ENCODE data around the gene ZNF322.
A peak's percentile ranks its signal among the peaks of the same experiment; 100 is the strongest.

The ZNF322 gene

DNA sequence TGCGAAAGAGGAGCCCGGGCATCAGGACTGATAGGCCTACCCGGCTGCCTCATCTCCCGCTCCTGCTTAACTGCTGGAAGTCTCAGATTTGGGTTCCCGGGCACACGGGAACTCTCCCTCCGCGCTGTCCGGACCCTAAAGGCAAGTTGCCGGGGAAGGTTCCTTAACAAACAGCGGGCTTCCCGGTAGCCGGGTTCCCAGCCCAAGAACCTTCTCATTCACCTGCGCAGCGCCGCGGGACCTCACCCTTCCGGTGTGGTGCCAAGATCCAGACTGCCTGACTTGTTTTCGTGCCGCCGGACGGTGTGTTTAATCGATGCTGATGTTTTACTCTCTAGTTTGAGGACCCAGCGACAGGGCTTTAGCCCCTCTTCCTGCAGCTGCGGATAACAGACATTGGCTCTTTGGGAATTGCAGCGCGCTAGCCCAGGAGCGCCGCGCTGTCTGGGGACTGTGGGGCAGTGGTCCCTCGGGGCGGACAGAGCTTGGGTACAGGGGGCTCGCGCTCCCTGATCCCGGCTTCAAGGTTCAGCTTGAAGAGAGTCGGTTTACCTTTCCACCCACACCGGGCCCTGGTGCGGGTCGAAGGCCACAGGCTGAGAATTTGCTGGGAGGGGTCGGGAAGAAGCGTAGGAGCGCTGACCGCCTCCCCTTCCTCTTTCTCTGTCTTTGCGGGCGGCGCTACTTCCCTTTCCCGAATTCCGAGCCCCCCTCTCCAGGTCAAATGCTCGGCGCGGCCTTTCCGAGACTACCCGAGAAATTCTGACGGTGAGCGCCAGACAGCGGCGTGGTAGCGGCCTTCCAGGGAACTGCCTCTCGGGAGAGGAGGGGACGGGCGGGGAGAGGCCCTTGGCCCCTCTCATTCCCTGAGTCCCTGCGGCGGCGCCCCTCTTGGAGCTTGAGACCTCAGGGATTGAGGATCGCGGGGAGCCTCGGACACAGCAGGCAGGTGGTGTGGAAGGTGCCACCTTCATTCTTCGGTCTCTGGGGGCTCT lies 45.6 kb downstream of the ZNF322 start:
- no peak for DNase-seq

DNA sequence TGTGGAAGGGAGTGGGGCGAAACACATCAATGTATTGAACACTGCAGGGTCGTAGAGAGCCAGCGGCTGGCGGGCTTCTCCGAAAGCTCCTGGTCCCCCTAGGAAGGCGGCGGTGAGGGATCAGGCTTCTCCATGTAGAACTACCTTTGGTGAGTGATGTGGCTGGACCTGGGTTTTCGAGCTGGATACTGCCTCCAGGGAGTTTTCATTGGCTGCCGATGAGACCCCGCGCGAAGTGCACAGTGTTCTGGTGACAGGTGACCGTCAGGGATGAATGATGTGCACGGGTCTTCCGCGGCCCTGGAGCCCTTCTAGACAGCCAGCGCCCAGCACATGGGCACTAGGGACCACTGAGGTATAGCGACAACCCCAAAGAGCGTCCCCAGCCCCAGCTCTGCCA lies 46.3 kb downstream of the ZNF322 start:
- no peak for DNase-seq

DNA sequence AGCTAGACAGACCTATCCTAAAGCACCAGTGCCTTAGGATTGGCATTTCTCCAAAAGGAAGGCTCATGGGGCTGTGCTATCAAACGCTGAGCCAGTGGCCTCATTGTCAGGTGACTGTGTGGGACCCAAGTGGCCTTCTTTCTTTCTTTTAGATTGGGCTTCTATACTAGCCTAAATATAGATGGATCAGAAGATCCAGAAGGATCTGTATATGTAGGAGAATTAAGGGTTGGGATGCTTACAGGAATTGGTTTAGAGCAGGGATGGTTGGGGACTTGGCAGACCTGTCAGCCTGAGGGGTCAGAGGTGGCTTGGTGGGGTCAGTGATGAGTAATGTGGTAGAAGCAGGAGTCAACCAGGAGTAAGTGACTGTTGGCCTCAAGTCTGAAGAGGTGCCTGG lies 47.9 kb downstream of the ZNF322 start:
- no peak for DNase-seq

DNA sequence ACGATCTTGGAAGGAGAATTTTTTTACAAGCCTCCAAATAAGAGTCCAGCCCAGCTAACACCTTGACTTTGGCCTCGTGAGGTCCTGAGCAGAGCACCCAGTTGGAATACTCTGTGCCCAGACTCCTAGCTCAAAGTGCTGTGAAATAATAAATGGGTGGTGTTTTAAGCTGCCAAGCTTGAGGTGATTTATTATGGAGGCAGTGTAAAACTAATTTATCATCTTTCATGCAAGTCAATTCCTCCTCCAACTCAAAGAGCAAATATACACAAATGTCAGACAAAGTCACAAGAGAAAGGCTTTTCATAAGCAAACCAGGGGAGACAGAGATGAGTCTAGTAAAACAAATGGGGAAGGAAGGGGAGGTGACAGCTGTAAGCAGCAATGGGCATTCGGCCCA lies 50.1 kb downstream of the ZNF322 start:
- DNase-seq, result no peak

DNA sequence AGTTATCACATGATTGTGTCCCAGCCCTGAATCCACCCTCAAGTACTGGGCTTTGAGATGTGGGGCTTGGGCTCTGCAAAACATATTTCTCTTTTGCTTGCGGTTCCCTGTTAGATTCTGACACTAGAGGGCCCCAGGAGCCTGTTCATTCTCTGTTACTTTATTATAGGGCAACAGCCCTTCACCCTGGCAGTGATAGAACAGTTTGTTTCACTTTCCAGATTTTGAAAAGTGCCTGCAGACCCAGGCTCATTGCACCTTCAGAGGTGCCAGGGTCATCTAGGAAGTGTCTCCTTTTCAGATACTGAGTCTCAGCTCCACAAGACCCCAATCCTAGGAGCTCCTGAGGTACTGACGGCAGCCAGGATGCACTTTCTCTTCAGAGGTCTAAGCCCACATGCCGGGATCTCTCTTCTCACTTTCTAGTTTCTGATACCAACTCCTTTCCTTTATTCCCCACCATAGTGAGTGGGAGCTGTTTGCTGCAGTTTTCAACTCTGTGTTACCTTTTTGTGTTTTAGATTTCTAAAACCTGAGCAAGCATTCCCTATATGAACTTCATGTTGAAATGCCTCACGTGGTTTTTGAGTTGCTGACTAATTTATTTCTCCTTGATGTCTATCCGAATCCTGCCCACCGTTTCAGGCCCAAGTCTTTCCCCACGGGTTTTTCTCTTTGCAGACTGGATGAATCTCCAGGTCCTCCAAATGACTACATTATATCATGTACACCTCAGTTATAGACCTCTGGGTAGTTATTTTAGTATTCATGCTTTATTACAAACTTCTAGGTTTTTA lies 51.9 kb downstream of the ZNF322 start:
- peak; percentile 60 to 78 for DNase-seq

DNA sequence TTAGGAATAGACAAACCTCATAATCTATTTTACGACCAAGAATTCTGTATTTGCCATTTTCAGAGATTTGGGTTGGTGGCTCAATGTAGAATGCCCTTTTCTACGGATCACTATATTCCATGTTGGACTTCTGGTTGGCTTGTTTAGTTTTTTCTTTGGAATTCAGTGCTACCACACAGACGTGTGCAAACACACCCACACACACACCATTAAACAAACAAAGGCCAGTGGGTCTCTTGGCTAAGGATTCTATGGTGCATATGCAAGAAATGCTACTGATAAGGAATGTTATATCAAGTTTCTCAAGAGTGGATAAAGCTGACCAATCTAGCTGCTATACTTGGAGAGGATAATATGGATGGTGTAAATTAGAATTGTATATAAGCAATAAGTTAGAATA lies 54.7 kb downstream of the ZNF322 start:
- no peak for DNase-seq

DNA sequence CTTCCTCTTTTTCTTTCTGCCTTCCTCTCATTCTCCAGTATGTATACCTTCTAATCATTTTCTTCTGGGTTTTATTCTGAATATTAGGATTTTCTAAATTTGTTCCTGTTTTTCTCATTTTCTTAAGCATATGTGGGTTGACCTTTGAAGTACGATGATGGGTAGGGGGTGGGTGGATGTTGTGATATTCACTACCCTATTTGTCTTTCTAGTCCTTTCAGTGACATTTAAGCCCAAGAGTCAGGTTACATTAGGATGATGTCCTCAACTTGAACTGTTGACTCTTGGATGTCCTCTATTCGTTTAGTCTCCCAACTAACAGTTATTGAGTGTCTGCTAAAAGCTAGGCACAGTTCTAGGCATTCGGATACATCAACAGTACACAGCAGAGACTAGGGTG lies 55.5 kb downstream of the ZNF322 start:
- no peak for DNase-seq

DNA sequence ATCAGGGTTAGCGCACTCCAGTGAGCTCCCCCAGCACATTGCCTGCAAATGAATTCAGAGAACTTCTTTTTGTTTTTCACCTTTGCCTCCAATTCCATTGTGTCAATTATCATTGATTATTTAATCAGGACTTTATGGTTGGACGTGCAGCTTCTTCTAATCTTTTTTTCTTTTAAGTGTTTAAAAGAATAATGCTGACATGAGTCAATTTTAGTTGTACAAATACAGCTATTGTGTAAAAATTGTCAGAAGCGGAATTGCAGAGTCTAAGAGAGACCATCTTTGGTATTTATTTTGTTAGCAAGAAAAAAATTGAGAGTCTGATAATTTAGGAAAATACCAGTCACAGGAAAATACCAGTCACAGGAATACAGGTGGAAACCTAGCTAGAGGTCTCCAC lies 57.3 kb downstream of the ZNF322 start:
- DNase-seq, result no peak

DNA sequence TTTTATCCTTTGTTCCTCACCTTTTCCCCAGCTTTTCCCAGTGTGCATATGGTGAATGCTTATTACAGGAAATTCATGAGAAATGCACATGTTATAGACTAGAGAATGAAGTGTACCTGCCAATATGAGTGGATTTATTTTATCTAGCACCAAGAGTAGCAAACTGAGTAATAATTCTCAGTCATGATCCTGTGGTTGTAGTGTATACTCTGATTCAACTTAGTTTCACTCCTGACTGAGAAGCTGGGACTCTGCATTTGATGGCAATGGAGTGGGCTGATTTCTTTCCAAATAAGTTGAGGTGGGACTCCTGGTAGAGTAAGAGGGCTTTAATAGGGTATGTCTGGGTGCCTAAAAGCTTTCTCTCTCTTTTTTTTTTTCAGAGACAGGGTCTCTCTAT lies 58.8 kb downstream of the ZNF322 start:
- no peak for DNase-seq

DNA sequence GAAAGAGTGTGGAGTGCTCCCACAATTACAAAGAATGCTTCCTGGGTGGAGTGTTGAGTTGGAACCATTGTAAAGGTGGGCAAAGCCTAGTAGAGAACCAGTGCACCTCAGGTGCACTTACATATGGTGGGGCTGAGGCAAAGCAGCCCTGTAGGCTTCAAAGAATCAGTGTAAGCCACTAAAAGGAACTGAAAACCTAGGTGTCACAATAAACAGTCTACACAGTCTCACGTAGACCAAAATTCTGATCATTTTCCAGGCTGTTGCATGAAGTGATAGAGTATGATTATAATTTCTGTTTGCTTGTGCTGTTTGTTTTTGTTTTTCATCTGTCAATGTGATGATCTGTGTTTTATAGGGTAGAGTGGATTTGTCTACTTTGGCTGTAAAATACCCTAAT lies 60.0 kb downstream of the ZNF322 start:
- DNase-seq, result no peak

DNA sequence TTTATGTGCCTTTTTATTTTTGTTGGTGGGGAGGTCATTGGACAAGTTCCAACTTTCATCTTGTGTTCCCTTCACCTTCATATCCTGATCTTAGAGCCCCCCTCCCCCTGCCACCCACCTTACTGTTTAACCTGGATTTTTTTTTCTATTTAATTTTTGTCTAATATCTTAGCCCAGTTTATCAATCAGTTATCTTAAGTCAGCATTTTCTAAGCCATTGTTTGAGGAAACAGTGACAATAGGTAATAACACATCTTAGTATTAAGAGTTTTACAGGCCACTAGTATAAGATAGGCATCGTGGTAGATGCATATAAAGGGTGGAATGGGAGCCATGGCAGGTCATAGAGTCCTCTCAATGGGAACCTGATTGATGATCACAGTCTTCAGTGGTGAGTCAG lies 60.4 kb downstream of the ZNF322 start:
- no peak for DNase-seq

DNA sequence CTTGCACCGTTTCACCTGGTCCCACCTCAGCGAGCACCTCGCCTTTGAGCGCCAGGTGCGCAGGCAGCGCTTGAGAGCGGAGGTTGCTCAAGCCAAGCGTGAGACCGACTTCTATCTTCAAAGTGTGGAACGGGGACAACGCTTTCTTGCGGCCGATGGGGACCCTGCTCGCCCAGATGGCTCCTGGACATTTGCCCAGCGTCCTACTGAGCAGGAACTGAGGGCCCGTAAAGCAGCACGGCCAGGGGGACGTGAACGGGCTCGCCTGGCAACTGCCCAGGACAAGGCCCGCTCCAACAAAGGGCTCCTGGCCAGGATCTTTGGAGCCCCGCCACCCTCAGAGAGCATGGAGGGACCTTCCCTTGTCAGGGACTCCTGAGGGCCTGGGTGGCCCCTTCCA lies 61.3 kb downstream of the ZNF322 start:
- no peak for DNase-seq

DNA sequence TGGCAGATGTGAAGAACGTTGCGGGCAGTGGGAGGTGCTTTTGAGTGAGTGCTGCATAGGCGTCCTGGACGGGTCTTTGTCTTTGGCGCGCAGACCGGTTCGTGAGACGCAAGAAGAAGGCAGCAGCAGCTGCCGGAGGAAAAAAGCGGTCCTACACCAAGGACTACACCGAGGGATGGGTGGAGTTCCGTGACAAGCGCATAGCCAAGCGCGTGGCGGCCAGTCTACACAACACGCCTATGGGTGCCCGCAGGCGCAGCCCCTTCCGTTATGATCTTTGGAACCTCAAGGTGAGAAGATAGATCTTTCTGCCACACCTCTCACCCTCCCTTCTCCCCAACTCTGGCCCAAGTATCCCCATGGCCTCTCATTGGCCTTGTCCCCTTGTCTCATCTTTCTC lies 61.7 kb downstream of the ZNF322 start:
- DNase-seq, result no peak

DNA sequence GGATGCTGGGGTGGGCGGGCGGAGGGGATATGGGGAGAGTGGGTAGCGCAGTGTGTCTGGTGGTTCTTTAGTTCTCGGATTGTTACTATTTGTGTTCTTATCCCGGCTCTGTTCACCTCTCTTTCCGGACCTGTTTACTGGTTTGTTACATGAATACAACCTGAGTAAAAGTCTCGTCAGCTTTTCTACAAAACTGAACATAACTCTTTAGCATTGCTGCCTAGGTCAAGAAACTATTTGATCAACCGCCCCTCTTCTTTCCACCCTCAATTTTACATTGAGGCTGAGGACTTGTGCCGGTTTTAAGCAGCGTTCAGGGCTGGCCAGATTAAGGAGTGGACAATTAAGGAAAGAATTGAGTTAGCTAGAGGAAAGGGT lies 62.2 kb downstream of the ZNF322 start:
- DNase-seq, result no peak

DNA sequence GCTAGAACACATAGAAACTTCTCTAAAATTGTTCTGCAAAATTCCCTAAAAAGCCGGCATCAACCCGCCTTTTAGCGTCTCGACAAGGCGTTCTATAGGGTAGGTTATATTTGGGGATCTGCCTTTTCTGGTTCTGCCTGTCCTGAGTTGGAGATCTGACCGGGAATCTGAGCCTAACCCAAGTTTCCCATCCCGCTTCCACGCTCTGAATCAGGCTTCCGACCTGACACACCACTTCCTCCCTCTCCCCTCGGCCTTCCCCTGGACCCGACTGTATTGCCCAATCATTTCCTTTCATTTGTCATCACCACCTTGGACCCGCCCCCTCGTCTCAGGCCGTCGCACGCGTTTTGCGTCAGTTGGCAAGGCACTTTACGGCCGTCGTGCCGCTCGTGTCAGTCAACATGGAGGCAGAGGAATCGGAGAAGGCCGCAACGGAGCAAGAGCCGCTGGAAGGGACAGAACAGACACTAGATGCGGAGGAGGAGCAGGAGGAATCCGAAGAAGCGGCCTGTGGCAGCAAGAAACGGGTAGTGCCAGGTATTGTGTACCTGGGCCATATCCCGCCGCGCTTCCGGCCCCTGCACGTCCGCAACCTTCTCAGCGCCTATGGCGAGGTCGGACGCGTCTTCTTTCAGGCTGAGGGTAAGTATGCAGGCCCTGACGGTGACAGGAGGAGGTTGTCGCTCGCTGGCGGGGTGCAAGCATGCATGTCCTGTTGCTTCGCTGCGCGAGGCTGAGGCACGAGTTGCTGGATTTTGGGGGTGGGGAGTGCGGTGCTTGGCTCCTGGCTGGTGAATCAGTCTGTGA lies 62.8 kb downstream of the ZNF322 start, which contains the start of gene ABT1:
ABT1 (plus strand) TSS at position 375 of the 810 bp plus-strand sequence; CDS start at position 405, 30 bp downstream.
- peak; percentile 97 to 98 for DNase-seq

DNA sequence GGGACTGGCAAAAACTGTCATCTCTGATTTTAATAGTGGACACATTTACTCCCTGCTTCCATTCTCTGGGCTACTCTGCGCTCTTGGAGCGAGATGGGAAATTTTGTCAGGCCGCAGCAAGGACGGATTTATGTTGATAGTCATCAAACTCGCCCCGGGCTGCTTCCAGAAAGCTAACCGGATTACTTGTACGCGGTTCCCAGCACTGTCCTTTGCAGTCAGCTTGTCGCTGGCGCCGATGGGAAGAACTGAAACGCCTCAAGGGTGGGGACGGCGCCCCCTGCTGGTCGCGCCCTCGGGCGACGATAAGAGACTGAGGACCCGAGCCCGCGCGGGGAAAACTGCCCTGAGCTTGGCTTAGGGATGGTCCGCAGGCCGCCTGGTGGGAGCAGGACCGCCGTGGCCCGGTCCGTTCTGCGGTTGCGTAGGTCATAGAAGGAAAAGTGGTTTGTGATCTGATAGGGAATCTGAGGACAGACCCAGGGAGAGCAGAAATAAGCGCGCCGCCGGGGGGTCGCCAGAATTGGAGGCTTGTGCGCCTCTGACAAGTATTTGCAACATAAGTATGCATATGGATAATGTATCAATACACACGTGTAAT lies 63.8 kb downstream of the ZNF322 start:
- peak; percentile 84 for DNase-seq

DNA sequence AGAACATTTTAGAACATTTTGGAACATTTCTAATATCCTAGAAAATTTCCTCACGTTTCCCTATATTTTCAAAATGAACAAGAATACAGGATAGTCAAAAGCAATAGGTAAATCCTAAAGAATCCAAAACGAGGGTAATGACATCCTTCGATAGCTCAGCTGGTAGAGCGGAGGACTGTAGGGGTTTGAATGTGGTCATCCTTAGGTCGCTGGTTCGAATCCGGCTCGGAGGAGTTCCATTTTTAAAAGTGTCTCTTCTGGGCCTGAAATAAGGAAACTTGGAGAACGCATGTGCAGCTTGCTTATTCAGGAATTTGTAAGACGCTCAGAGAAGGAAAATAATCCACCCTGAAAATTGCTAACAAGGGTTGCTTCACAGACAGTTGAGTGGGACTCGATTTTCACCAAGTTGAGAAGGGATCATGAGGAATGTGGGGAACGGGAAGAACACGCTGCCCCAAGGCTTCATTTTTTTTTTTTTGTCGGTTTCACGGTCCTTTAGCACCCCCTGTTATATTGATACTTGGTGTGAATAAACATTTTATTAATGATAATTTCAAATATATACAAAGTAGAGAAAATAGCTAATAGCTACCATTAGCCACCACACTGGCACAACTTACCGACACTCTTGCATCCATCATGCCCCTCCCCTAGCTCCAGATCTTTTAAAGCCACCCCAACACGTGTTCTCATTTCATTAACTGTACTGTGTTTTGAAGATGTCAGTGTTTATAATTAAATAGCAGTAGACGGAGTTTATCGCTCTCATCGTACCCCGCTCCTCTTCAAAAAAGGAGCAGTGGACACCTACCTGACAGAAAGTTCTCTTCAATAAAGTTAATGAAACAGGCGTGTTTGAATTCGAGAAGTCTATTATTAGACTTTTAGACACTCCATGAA lies 64.6 kb downstream of the ZNF322 start:
- peak in 1 of 2 donors; percentile 45 for DNase-seq

DNA sequence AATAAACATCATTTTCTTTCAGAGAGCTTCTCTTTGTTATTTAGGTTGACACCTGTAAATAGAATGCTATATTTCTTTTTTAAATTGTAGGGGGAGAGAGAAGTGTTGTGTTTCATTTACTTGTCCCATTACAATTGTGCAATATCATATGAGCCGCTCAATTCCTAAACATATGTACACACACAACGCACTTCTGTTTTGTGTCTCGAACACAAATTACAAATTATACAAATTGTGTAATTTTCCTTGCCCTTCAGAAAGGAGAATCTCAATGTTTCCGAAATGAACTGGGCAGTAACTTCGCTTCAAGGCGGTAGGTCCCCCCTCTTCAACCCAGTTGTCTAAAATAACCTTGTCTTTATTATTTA lies 65.4 kb downstream of the ZNF322 start:
- DNase-seq, result no peak

DNA sequence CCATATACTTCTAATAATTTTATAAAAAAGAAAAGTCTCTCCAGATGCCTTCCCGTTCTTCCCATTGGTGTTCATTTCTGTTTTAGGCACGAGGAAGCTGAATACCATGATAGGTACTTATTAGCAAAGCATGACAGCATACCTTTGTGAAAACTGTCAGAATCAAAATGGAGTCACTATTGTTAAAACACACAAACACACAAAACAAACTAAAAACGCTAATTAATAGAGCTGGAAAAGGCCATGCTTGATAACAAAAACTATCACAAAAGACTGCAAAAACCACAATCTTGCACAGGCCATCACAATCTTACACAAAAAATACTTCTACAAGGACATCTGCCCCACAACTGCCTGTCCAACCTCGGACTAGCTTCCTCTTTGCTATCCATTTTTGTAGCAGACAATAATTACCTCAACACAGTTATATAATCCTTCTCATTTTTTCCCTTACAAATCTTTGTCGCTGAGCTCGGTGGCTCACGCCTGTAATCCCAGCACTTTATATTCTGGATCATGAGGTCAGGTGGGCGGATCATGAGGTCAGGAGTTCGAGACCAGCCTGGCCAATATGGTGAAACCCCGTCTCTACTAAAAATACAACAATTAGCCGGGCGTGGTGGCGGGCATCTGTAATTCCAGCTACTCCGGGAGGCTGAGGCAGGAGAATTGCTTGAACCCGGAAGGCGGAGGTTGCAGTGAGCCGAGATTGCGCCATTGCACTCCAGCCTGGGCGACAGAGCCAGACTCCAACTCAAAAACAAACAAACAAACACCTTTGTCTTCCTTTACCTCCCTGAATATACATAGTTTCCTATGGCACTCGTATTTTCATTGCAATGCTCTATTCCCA lies 66.0 kb downstream of the ZNF322 start:
- no peak for DNase-seq

DNA sequence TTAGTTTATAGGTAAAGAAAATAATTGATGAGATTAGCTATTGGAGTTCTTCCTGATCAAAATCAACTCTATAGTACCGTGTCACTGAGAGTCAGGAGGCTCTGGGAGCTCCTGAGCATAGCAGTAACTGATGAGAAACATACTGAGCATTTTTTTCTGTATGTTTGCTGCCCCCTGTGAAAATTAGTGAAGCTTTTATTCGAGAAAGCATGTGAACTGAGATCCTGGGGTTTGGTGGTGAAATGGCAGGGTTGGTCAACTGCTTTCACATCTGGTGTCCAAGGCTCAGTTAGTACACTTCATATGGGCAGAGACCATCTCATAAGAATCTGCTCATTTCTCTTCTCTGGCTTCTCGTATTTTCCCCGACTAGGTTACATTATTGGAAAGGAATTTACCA lies 66.9 kb downstream of the ZNF322 start:
- no peak for DNase-seq

DNA sequence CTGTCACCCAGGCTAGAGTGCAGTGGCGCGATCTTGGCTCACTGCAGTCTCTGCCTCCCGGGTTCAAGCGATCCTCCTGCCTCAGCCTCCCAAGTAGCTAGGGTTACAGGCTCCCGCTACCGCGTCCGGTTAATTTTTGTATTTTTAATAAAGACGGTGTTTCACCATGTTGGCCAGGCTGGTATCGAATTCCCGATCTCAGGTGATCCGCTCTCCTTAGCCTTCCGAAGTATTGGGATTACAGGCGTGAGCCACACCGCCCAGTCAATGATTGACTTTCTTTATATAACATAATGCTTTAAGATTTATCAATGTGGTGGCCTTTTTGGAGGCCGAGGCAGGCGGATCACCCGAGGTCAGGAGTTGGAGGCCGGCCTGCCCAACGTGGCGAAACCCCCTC lies 70.6 kb downstream of the ZNF322 start:
- DNase-seq, result no peak

Data from CD4-positive, alpha-beta T cell treated with Interleukin-4 for 1 hour (primary cell).